Stimulated activated CD4-positive, alpha-beta T cell treated with anti-CD3 and anti-CD28 coated beads, Interleukin-4, amount 100 ng/mL, for 24 hours (primary cell): ENCODE measurements around the gene LMBR1.
A peak's percentile ranks its signal among the peaks of the same experiment; 100 is the strongest.
"Not testable (repeated sequence)": the region's sequence is repeated elsewhere in the genome, so short reads cannot be mapped to it uniquely, and the experiment has no call there.

Experiments
- DNase-seq: peaks from one replicate; pipeline ENCODE4 v3.0.0-alpha.2; 2020

LMBR1 gene

GRCh38 chr7:156892821-156893706 lies at the start of gene LMBR1:
TSS of gene LMBR1 (minus strand) at chr7:156893183. CDS start at chr7:156892993, 190 bp downstream.
- DNase-seq, result peak; percentile 93

GRCh38 chr7:156942708-156943090 lies 49.7 kb upstream of the LMBR1 start:
- no peak for DNase-seq

DNA sequence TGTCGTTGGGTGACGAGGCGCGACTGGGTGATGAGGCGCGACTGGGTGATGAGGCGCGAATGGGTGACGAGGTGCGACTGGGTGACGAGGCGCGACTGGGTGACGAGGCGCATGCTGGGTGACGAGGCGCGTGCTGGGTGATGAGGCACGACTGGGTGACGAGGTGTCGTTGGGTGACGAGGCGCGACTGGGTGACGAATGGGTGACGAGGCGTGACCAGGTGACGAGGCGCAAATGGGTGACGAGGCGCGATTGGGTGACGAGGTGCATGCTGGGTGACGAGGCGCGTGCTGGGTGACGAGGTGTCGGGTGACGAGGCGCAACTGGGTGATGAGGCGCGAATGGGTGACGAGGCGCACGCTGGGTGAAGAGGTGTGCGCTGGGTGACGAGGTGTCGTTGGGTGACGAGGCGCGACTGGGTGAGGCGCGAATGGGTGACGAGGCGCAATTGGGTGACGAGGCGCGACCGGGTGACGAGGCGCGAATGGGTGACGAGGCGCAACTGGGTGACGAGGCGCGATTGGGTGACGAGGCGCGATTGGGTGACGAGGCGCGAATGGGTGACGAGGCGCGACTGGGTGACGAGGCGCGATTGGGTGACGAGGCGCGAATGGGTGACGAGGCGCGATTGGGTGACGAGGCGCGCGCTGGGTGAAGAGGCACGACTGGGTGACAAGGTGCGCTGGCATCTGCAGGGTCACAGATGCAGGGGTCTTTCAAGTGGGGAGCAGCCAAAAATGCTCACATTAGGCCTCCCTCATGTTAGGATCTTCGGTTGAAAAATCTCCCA lies 48.6 kb upstream of the LMBR1 start:
- DNase-seq, result no peak

DNA sequence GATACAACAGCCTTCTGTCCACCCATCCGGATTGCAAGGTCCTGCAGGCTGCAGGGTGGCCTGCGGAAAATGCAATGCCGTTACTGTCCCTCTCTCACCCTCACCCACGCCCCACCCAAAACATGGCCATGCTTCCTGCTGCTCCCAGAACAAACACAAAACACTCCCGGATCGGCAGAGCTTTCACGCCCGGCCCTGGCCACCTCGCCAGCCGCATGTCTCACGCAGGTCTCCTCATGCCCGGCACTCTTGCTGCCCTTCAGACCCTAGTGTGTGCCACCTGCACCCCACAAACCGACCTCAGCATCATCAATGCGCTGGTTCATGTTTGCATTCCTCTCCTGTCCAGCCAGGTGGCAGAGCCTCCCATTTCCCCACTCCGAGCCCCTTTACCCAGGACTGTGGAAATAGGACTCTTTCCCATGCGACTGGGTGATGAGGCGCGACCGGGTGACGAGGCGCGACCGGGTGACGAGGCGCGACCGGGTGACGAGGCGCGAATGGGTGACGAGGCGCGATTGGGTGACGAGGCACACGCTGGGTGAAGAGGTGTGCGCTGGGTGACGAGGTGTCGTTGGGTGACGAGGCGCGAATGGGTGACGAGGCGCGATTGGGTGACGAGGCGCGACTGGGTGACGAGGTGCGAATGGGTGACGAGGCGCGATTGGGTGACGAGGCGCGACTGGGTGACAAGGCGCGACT lies 47.6 kb upstream of the LMBR1 start:
- no peak for DNase-seq

- DNase-seq, result not testable (repeated sequence)
Measured at GRCh38 chr7:156936766-156937165, 43.8 kb upstream of the LMBR1 start.

DNA sequence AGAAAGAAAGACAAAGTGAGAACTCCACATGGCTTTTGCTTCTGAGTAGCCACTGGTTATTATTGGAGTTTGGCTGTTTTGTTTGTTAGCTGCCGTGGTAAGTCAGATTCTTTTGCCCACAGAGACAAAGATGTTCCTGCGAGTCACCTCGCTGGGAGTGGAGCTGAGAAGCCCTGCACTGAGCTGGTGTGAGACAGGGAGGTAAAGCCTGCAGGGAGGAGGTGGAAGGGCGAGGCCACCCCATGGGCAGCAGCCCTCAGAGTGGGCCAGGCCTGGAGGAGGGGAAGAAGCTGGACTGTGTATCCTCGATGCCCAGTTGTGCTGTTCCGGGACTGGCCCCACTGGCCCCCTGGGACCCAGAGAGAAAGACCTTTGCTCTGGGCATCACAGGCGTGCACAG lies 42.3 kb upstream of the LMBR1 start:
- no peak for DNase-seq

DNA sequence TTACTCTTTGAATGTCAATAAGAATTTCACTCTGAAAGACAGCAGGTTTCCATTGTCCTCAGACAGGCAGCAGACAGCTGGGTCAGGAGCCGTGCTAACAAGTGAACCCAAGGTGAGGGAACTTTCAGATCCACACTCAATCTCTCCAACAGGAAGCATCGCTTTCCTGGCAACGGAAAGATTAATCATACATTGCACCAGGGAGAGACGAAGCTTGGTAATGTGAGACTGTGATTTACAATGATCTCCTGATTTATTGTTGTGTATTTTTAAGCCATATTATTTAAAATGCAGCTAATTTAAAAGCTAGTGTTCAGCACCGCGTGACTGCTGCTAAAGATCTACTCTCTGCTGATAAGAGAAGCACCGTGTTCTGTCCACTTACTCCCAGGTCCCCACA lies 39.0 kb upstream of the LMBR1 start:
- no peak for DNase-seq

DNA sequence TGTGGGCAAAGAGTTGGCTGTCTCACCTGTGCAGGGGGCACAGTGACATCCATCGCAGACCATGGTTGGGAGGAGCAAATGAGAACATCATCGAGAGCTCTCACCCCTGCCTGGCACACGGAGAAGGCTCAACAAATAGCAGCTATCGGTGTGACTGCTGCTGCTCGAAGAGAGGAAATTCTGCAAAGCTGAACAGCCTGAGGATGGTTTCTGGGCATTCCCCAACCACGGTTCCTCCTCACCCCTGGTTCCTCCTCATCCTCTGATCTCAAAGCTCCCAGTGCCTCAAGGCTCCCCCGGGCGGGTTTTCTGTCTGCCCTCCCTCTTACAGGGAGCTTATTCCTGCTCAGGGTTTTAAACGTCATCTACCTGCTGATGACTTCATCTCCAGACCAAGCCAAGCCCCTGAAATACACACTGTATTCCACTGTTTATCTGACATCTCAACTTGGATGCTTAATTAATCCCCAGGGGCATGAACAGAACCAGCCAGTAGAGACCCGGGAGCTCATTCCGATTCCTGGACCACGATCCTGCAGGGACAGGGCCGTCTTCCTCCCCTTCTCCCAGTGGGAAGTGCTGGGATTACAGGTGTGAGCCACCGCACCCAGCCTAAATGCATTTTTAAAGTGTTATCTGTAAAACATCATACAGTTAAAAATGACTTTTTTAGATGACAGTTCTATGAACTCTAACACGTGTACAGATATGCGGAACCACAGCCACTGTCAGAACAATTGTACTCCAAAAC lies 37.0 kb upstream of the LMBR1 start:
- DNase-seq, result no peak

GRCh38 chr7:156928406-156928747 lies 35.4 kb upstream of the LMBR1 start:
- DNase-seq, result no peak

DNA sequence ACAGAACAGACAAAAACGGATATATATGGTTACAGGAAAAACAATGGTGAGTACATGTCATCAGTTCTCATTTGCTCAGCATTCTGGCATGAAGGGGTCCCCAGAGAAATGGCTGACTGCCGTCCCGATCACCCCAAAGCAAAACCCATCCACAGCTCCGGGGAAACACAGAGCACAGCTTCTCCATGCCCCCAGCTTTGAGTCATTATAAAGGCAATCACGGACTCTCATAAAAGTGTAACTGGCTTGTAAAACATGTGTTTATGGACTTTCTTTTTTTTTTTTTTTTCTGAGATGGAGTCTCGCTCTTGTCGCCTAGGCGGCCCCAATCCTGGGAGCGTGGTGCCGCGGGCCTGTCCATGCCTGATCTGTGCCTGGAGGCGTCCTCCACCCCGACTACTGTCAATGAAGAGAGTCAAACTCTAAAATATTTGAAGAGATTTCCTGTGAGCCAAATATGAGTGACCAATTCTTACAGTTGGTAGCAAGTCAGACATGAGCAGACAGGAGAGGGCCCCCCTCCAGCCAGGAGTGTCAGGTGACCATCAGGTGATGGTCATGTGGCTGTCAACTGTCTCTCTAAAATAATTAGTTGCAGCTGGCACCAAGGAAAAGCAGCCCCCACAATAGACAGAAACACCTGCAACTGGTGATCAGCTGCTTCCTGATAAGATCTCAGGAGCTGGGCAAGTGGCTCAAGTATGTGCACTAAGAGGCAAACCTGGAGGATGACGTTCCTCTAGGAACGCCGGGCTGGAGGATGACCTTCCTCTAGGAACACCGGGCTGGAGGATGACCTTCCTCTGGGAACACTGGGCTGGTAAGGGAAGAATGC lies 34.8 kb upstream of the LMBR1 start:
- DNase-seq, result no peak

GRCh38 chr7:156925821-156926220 lies 32.8 kb upstream of the LMBR1 start:
- DNase-seq, result not testable (repeated sequence)

DNA sequence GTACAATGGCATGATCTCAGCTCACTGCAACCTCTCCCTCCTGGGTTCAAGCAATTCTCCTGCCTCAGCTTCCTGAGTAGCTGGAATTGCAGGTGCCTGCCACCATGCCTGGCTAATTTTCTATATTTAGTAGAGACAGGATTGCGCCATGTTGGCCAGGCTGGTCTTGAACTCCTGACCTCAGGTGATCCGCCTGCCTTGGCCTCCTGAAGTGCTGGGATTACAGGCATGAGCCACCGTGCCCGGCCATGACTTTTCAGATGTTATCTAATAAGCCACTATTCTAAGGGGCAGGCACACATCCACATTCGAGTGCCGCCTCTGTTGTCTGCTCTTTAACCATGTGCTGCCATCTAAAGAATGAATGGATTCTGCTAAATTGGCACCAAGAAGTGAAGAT lies 29.3 kb upstream of the LMBR1 start:
- not testable (repeated sequence) for DNase-seq

DNA sequence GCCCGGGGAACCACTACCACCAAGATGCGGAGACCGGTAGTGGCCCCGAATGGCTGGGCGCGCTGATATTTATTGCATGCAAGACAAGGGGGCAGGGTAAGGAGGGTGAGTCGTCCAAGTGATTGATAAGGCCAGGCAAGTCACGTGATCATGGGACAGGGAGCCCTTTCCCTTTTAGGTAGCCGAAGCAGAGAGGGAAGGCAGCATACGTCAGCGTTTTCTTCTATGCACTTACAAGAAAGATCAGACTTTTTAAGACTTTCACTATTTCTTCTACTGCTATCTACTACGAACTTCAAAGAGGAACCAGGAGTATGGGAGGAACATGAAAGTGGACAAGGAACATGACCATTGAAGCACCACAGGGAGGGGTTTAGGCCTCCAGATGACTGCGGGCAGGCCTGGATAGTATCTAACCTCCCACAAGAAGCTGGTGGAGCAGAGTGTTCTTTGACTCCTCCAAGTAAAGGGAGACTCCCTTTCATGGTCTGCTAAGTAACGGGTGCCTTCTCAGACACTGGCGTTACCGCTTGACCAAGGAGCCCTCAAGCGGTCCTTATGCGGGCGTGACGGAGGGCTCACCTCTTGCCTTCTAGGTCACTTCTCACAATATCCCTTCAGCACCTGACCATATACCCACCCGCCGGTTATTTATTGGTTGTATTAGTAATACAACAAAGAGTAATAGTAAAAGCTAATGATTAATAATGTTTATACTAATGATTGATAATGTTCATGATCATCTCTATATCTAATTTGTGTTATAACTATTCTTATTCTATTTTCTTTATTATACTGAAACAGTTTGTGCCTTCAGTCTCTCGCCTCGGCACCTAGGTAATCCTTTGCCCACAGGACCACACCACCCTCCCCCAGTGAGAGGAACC lies 27.7 kb upstream of the LMBR1 start:
- DNase-seq, result not testable (repeated sequence)

GRCh38 chr7:156920076-156920475 lies 27.1 kb upstream of the LMBR1 start:
- DNase-seq, result no peak

- no peak for DNase-seq
Measured at GRCh38 chr7:156919132-156919713, 26.2 kb upstream of the LMBR1 start.

- no peak for DNase-seq
Measured at GRCh38 chr7:156918635-156919034, 25.7 kb upstream of the LMBR1 start.

GRCh38 chr7:156909574-156910252 lies 16.7 kb upstream of the LMBR1 start:
- not testable (repeated sequence) for DNase-seq

DNA sequence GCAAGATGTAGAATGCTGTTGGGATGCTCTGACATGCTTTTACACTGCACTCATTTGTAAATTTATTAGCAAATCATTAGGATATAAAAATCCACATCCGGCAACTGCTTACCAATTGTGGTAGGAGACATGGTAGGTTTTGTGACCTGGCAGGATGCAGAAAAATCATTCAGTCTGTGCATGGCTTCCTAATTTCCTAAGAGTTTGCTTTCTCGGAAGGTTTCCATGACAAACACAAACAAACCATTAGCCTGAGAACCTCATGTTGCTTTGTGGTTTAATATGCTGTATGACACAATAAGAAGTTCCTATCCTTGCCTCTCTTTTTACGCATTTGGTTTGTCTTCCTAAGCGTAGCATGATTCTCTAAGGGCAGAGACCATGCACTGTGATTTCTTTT lies 14.7 kb upstream of the LMBR1 start:
- no peak for DNase-seq

GRCh38 chr7:156906200-156906649 lies 13.2 kb upstream of the LMBR1 start:
- DNase-seq, result no peak
